LHCN-M2 (cell line): ENCODE data around the gene SLC36A4. TPM values are rescaled to one million over a fixed set of nuclear protein-coding genes. Genes with fewer than 3 reads are reported as not detected.
A peak's percentile ranks its signal among the peaks of the same experiment; 100 is the strongest.
"Not testable (repeated sequence)": the region's sequence is repeated elsewhere in the genome, so short reads cannot be mapped to it uniquely, and the experiment has no call there.

Experiments used
- DNase-seq: peaks from one replicate; pipeline ENCODE4 v3.0.0-alpha.2; 2012; ENCODE audit warnings: low read depth
- total RNA-seq: library from RNA; depleted of rRNA; stranded (reverse); fragments of >200 nt; gene quantifications from 2 replicates; pipeline ENCODE4 v1.2.3, GENCODE V29; 2014

The SLC36A4 gene
- total RNA-seq, 1 experiment from 2014 or later = 15.6 TPM

DNA sequence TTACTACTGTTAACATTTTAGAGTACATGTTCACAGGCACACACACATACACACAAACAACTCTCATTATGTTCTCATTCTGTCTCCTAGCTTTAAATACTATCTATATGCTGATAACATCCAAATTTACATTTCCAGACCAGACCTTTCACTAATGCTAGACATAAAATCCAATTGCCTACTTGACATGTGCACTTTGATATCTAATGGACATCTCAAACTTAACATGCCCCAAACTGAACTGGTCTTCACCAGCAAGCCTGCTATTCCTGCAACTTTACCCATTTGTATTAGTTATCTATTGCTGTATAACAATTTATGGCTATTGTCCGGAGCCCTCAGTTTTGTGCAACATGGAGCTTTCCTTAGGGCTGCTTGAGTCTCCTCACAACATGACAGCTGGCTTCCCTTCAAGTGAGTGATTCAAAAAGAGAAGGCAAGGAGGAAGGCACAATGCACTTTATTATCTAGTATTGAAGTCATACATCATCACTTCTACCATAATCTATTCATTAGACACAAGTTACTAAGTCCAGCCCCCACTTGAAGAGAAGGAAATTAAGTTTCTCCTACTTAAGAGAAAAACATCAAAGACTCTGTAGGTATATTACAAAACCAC is 3.0 kb downstream of the SLC36A4 start:
- DNase-seq = no peak

DNA sequence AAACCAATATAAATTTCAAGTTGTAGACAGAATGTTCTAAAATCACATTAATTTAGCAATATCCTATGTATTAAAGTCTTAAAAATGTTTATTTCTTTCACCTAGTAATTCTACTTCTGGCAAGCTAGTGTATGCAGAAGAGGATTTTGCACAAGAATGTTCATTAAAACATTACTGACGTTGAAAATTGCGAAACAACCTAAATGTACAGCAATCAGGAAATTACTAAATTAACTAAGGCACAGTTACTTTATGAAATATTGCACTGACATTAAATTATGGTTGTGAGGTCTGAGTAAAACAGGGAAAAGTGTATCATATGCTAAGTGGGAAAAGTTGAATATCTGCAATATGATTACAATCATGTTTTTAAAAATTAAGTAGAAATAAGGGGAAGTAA is 4.1 kb downstream of the SLC36A4 start:
- DNase-seq = no peak

GRCh38 chr11:93192163-93192562 is 5.6 kb downstream of the SLC36A4 start:
- no peak for DNase-seq

GRCh38 chr11:93189462-93189861 is 8.3 kb downstream of the SLC36A4 start:
- DNase-seq = no peak

GRCh38 chr11:93188726-93189125 is 9.1 kb downstream of the SLC36A4 start:
- DNase-seq = no peak

- no peak for DNase-seq
Measured at GRCh38 chr11:93187290-93187689, 10.5 kb downstream of the SLC36A4 start.

- DNase-seq = not testable (repeated sequence)
Measured at GRCh38 chr11:93177891-93178290, 19.9 kb downstream of the SLC36A4 start.

- peak; percentile 35 for DNase-seq
Measured at GRCh38 chr11:93169950-93170561, 27.7 kb downstream of the SLC36A4 start.

DNA sequence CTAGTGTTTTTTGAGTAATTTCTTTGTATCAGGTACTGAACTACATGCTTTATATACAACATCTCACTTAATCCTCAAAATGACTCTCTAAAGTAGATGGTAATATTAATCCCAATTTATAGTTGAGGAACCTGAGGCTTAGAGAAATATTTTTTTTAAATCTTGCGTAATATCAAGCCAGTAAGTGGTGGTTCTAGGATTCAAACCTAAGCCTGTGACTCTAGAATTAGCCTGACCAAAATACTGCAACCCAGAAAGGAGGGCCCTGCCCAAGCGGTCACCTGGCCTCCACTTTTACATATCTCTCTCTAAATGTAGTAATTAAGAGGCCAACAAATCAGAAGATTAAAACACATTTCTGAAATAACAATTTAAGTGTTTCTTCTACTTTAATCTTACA is 28.6 kb downstream of the SLC36A4 start:
- no peak for DNase-seq

DNA sequence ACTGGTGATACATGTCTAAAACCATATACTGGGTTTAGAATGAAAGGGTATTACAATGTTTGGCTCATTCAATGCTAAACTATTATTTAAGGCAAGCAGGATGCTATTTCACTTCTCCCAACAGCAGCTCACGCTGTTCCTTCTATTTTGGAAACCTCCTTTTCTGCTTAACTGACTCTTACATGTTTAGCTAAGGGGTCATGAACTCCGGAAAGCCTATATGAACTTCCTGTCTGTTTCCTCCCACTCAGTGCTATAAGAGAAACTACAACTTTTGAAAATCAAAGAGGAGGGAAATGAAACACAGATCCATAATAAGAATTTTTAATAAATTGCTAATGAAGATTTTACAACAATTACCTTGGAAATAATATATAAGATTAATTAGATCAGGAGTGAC is 30.9 kb downstream of the SLC36A4 start:
- DNase-seq = no peak

- no peak for DNase-seq
Measured at GRCh38 chr11:93166194-93166593, 31.6 kb downstream of the SLC36A4 start.

DNA sequence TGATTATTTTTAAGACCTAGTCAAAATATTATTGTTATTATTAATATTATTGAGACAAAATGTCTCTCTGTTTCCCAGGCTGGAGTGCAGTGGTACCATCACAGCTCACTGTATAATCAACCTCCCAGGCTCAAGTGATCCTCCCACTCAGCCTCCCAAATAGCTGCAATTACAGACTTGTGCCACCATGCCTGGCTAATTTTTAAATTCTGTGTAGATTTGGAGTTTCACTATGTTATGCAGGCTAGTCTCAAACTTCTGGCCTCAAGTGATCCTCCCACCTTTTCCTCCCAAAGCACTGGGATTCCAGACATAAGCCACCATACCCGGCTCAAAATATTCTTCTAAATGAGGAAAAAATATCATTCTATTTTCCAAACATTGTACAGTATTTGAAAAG is 37.0 kb downstream of the SLC36A4 start:
- DNase-seq = no peak

DNA sequence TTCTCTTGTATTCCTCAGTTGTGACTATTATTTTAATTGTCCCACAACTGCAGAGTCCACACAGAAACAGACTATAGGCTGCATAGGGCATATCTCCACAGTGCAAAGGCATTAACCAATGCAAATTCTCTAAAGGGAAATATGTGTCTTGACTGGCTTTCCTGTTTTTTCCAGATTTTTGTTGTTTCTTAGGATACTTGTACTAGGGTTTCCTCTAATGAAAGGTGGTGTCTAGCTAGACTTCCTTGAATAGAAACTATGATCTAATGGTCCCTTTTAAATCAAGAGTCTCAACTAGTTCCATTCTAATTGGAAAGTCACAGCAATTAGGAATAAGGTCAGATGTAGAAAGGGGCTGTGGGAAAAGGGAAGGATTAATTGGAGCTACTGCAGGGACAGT is 37.6 kb downstream of the SLC36A4 start:
- DNase-seq = no peak

DNA sequence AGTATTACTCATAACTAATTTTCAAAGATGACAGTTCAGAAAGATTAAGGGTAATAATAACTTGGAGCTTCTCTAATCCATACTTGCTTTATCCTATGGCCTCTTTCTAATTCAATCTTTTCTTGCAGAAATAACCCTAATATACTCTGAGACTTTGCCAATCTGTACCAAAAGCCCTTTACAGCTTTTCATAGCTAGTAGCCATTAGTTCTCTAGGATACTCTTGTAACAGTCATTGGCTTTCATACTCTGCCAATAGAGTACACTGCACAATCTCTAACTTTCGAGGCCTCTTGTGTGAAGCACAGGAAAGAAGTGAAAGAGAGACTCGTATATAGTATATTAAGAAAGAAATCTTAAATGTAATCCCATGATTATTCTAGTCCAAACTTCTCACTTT is 38.1 kb downstream of the SLC36A4 start:
- DNase-seq = no peak

- DNase-seq = no peak
Measured at GRCh38 chr11:93155738-93156137, 42.1 kb downstream of the SLC36A4 start.

- no peak for DNase-seq
Measured at GRCh38 chr11:93145390-93145915, 52.3 kb downstream of the SLC36A4 start.

GRCh38 chr11:93143800-93144199 is 54.0 kb downstream of the SLC36A4 start:
- peak; percentile 13 for DNase-seq

DNA sequence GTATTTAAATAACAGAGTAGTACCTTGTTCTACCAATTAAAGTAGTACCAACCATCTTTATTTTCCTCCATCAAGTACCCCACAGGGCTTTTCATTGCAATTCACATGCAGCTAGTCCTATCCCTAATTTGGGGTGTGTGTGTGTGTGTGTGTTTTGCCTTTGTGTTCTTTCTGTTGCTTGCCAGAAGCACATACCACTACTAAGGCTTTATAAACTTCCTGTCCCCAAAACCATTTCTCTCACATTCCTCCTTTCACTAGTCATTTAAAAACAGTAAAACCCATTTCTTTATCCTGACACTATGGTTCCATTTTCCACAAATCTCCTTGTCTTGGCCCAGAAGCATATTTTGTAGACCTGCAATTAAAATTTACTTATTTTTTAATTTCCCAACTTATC is 54.6 kb downstream of the SLC36A4 start:
- DNase-seq = peak; percentile 10

DNA sequence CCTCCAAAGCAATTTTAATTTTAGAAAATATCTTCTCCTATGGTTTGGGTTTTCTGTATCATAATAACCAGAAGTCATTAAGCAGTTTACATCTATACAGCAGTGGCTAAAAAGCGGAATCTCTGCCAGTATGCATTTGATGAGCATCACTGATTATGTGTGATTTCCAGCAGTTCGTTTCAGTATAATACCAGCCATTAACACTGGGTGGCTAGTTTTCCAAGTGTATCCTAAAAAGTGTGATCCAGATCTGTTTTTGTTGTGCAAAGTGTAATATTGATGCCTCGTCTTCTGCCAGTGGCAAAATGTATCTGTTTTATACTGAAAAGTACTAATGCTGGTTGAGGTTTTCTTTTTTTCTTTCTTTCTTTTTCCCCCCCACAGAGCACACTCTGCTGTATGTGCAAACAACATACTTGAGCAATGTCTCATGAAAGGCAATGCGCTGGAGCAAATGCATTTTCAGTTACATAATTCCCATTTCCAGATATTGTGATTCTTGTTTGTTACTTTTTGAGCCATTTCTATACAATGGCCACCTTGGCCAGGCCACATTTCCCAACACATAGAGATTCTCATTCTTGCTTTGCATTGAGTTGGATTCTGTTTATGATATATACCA is 64.2 kb downstream of the SLC36A4 start:
- peak; percentile 14 for DNase-seq

DNA sequence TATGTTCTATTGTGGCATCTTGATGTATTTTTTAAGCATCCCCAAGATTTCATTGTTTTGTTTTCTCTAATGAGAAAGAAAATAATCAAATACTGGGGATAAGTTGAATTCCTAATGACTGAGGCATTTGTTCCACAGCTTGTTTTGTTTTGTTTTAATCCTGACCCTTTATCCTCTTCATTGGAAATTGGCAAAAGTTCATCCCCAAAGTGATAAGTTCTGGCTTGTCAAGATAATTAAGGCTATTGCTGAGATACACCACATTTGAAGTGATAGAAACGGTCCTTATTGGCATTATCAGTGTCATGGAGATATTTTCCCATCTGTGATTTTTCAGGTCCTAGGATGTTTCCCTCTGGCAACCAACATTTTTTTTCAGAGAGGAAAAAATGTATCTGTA is 65.0 kb downstream of the SLC36A4 start:
- no peak for DNase-seq

GRCh38 chr11:93131709-93132108 is 66.1 kb downstream of the SLC36A4 start:
- DNase-seq = peak; percentile 23

DNA sequence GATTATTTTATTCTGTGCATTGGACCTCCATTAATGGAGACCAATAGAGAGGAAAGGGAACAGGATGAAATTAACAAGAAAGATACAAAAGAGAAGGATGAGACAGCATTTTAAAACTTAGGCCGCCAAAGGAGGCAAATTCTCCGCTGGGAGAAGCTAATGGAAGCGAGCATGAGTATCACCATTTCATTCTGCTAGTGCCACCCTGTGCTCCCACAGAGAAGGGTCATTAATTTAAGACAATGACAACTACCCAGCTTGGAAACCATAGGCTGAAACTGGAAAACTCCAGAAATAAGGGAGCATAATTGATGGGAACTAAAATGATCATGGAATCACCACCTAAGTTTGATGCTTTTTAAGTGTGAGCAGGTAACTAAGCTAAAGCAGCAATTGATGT is 69.2 kb downstream of the SLC36A4 start:
- no peak for DNase-seq

- no peak for DNase-seq
Measured at GRCh38 chr11:93123351-93123898, 74.4 kb downstream of the SLC36A4 start.
